Measurements from ENCODE around the gene TNFRSF13B.
"Not testable (repeated sequence)": the region's sequence is repeated elsewhere in the genome, so short reads cannot be mapped to it uniquely, and the experiment has no call there.

- not testable (repeated sequence) for TF ChIP-seq POLR2A (IDR thresholded peaks at IDR 0.05; ENCODE audit: low read depth); CTCF (IDR thresholded peaks at IDR 0.05); EP300 (IDR thresholded peaks at IDR 0.05); POLR2AphosphoS5 (IDR thresholded peaks at IDR 0.05)
Observed at GRCh38 chr17:16893527-16893926, 78.4 kb downstream of the TNFRSF13B start.

Data from esophagus muscularis mucosa (tissue), 4 donors.